ENCODE results near the gene IL1RL2.

DNA sequence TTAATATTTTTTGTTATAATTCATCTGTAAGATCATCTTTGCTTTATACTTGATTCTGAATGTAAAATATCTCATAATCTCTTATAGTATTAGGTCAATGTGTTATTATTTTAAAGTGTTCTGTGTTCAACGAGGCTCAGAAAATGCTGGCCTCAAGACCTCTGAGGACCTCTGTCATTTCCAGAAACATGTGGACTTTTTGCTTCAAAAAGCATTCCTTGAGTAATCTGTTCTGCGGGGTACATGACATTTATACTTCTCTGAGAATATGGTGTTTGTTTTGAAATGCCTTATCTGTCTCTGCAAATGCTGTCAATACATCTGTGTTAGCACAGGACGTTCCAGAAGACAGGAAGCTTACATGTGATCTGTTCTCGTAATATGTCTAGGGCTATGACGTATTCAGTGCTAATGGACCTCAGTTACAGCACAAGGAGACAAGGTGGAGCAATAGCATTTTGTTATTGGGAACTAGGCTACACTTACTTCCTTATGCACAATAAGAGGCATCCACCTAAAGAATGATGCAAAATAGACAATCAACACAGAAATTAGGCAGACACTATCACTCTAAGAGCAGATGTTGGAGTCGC, 86.9 kb downstream of the IL1RL2 start:
- TF ChIP-seq POLR2A (IDR thresholded peaks at IDR 0.05; ENCODE audit: low read depth, low read length) (no peak), POLR2AphosphoS5 (IDR thresholded peaks at IDR 0.05; ENCODE audit: low read depth, low read length) (no peak), TAF1 (IDR thresholded peaks at IDR 0.05; ENCODE audit: borderline replicate concordance, low read depth, low read length) (no peak)
